ENCODE measurements around the gene MCCC1.
A peak's percentile ranks its signal among the peaks of the same experiment; 100 is the strongest.
"Not testable (repeated sequence)": the region's sequence is repeated elsewhere in the genome, so short reads cannot be mapped to it uniquely, and the experiment has no call there.

MCCC1 gene

DNA sequence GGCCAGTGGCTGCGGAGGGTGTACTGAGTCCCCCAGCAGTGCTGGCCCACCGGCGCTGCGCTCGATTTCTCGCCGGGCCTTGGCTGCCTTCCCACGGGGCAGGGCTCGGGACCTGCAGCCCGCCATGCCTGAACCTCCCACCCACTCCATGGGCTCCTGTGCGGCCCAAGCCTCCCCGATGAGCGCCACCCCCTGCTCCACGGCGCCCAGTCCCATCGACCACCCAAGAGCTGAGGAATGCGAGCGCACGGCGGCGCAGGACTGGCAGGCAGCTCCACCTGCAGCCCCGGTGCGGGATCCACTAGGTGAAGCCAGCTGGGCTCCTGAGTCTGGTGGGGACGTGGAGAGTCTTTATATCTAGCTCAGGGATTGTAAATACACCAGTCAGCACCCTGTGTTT, 1.7 kb upstream of the MCCC1 start:
- DNase-seq: not testable (repeated sequence)

DNA sequence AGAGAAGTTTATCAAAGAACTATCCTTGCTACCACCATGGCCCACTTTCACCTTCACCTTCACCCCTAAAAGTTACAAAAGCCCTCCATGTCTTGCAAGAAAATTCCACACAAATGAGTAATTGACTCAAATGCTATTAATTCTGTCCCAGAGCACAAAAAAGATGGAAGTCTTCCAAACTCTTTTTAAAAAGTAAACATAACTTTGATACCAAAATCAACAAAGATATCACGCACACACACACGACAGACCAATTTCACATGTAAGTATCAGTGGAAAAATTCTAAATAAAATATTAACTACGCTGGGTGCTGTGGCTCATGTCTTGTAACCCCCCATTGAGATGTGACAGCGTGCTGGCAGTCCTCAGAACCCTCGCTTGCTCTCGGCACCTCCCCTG, 1.1 kb upstream of the MCCC1 start:
- no peak for DNase-seq

DNA sequence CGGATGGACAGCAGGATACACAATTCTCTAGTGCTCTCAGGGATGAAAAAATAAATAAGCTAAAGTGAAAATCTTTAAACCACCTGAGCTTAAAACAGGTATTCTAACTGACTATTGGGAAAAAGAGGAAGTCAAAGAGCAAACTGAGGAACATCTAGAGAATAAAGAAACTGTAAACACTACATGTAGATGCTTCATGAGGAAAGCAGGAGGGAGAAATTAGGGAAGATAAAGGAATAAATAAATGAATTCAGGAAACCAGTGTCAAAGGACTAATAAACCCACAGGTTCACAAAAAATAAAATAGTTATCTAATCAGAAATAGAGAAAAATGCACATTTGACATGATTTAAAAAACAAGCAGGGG, 525 bp upstream of the MCCC1 start:
- DNase-seq: no peak

DNA sequence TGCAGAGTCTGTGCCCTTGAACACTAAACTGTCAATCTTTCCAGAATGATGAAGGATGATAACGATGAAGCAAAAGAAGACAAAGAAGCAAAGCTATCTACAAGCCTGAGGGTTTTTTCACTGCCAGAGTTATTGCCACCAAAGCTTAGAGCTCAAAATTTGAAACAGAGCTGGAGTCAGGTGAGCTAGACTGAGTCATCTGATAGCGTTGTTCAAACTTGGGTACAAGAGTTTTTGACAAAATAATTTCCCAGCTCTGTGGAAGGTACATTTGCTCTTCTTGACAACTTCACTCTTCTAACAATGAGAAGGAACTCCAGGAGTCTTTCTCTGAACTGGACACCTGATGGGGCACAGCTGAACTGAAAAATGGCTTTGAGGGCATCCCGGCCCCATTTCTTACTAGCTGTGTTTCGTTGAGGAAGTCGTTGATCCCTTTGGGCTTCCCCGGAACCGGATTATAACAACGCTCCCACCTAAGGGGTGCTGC, 715 bp downstream of the MCCC1 start:
- DNase-seq: no peak

DNA sequence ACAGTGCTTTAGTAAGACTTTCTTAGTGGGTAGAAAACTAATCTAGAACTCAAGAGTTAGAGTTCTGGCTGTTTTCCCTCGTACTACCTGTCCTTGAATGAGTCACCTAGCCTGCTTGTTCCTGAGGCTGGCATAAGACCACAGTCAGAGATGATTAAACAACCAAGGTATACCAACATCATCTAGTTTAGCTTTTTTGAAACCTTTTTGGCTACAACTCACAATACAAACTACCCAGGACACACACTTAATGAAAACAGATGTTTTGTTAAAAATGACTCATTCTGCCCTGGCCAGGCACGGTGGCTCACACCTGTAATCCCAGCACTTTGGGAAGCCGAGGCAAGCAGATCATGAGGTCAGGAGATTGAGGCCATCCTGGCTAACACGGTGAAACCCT, 4.6 kb downstream of the MCCC1 start:
- no peak for DNase-seq

DNA sequence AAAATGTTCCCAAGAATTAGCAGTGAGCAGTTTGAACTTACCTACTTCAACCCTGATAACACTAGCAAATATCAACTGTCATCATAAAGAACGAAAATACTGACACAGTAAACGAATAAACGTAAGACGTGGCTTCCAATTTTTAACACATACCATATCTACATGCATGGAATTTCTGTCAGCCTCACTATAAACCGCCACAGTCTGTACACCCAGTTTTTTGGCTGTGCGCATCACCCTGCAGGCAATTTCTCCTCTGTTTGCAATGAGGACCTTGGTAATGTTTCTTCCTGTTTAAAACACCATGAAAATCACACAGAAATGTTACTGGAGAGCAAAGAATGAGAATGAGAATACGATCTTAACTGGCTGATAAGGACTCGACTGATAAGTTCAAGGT, 7.0 kb downstream of the MCCC1 start:
- no peak for DNase-seq

DNA sequence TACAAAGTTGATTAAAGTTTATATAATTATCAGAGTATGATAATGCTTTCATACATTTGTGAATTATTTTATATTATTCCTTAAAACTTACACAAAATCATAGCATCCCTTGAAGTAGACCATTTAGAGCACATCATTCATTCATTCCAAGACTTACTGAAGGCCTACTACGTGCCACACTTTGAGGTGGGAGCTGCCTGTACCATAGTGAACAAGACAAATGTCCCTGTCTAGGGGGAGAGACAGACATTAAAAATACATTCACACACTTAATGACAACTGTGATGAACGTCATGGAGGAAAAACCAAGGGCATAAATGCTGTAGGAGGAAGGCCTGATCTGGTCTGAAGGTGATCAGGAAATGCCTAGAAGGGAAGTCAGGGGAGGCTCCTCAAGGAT, 12.1 kb downstream of the MCCC1 start:
- no peak for DNase-seq

DNA sequence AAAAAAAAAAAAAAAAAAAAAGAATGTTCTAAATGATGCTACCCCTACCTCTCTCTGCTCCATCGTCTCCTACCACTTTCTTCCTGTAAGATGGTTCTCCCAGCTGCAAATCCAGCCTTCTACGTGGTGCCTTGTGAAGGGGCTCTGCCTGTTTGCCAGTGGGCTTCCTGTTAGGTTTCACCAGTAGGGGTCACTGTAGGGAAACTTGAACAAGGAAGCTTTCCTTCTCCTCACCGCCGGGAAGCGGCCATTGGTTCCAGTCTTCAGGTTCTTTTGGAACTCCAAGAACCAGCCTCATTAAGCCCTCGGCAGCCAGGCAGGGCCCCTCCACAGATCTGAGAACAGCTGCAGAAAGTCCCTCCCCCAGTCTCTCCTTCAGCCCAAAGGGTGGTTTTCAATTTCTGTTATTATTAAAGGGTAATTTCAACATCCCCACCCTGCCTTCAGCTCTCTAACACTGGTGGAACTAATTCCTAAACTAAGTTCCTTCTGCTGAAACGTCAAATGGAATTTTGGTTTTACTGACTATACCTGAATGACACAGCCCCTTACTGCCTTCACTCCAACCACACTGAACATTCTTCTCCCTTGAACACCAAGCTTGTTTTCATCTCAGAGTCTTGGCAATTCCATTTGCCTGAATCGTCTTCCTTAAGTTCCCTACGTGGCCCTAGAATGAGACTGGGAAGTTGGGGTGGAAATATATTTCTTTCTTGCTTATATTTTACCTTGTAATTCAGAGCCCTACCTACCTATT, 13.5 kb downstream of the MCCC1 start:
- DNase-seq: peak; percentile 6 to 18

DNA sequence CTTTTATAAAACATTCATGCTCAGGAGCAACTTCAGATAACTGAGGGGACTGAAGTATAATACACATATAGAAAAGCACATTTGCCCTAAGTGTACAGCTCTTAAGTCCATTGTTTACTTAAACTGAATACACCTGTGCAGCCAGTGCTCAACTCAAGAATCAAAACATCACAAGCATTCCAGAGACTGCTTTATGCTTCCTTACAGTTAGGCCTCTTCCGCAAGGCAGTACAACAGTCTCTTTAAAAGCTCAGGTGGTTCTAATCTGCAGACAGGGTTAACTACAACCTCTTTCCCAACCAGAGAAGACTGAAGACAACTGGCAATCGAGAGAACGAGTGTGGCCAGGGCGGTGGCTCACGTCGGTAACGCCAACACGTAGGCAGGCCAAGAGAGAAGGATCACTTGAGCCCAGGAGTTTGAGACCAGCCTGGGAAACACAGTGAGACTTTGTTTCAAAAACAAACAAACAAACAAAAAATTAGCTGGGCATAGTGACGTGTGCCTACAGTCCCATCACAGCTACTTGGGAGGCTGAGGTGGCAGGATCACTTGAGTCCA, 16.9 kb downstream of the MCCC1 start:
- no peak for DNase-seq

DNA sequence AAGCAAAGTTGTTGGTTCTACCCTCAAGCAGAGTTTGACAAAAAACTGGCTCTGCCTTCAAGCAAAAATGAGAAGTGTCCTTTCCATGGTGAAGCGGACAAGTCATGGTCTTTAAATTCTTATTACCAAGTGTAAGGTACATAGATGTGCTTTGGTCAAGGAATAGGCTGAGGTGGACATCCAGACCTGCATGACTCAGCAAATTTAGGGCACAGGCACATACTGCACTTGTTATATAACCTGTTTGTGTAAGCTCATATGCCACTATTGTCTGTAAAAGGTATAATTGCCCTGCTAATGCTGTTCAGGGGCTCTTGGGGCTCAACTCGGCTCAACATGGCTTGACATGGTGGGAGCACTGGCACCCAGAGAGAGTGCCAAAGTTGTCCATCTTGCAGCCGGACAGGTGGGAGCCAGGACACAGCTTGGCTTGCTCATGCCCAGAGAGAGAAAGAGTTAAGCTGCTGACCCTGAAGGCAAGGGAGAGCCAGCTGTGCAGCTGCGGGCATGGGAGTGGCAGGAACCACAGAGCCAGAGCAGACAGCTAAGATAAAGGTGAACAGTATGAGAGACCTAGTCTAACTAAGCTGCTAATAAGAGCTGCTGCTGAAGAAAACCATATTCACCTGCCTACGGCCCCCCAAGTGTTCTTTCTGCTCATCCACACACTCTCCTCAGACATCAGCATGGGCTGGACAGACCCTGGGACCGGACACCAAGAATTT, 17.7 kb downstream of the MCCC1 start:
- no peak for DNase-seq

DNA sequence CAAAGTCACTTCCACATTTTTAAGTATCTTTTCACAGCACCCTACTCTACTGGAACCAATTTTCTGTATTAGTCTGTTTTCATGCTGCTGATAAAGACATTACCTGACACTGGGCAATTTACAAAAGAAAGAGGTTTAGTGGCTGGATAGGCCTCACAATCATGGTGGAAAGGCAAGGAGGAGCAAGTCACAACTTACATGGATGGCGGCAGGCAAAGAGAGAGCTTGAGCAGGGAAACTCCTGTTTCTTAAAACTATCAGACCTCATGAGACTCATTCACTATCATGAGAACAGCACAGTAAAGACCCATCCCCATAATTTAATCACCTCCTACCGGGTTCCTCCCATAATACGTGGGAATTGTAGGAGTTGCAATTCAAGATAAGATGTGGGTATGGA, 18.7 kb downstream of the MCCC1 start:
- DNase-seq: no peak

DNA sequence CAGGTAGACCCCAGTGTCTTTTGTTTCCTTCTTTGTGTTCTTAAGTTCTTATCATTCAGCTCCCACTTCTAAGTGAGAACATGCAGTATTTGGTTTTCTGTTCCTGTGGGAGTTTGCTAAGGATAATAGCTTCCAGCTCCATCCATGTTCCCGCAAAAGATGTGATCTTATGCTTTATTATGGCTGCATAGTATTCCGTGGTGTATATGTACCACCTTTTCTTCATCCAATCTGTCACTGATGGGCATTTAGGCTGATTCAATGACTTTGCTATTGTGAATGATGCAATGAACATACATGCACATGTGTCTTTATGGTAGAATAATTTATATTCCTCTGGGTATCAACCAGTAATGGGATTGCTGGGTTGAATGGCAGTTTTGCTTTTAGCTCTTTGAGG, 24.4 kb downstream of the MCCC1 start:
- no peak for DNase-seq

DNA sequence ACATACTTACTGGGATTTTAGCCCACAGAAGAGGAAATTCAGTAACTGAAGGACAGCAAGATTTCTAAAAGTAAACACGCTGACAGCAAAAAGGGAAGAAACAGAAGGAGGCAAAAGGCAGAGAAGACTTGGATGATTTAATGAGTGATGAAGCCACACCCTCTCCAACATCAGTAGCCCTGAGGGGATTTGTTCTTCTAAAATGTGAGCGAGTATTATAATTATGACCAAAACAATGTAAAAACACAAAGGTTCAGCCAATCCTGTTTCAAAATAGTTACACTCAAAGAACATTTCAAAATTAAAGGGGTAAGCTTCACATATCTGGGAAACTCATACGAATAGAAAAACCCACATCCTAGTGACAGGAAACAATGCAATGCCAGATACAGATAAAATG, 25.0 kb downstream of the MCCC1 start:
- peak; percentile 38 to 69 for DNase-seq

DNA sequence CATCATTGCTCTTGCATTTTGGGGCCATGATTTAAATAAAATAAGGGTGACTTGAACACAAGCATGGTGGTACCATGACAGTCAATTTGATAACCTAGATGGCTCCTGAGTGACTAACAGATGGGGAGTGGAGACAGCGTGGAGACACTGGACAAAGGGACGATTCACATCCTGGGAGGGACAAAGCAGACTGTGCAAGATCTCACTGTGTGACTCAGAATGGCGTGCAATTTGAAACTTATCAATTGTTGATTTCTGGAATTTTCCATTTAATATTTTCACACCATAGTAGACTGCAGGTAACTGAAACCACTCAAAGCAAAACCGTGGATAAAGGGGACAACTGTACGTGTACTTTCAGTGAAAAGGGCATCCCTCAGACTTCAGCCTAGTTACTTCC, 25.5 kb downstream of the MCCC1 start:
- DNase-seq: peak in 1 of 2 donors; percentile 15

DNA sequence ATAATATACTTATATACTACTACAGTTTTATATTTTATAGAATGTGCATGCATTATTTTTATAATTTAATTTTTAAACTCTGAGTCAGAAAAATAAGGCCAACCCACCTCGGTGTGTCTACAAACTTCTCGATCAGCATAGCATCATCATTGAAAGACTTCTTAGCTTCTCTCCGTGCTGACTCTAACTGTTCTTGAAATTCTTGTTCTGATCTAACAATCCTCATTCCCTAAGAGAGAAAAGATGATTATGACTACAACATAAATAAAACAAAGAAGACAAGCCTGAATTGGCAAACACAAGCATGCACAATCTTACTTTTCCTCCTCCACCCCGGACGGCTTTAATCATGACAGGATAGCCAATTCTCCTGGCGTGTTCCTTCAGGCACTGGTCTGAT, 28.4 kb downstream of the MCCC1 start:
- DNase-seq: no peak

DNA sequence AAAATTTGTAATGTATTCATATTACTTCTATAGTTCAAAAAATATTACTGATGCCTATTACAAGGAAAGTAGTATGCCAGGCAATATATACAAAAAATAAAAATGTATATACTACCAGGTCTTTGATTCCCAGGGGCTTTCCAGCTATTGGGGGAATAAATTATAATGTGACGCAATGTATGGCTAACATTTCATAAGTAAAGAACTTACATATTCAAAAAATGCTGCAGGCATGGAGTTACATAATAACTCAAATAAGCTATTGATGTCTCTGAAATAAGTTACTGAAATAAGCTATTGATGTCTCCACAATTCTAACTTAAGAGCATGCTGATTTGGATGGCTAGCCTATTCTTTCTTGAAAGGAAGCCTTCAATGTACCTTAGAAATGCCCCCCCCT, 30.2 kb downstream of the MCCC1 start:
- no peak for DNase-seq

DNA sequence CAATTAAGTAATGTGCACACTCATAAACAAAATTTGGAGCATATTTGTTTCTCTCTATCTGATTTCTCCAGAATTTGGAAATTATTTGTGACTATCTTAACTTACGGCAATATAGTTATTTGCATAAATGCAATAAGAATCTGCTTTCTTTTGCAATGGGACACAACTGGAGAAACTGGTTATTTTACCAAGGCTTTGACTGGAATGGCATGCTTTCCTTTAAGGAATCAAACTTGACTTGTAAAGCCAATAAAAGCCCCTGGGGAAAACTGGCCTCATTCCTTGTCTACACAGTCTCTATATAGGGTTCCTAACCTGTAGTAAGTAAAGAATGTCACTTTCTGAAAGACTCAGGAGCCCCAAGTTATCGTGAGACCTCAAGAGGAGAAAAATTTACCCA, 32.4 kb downstream of the MCCC1 start:
- DNase-seq: not testable (repeated sequence)

DNA sequence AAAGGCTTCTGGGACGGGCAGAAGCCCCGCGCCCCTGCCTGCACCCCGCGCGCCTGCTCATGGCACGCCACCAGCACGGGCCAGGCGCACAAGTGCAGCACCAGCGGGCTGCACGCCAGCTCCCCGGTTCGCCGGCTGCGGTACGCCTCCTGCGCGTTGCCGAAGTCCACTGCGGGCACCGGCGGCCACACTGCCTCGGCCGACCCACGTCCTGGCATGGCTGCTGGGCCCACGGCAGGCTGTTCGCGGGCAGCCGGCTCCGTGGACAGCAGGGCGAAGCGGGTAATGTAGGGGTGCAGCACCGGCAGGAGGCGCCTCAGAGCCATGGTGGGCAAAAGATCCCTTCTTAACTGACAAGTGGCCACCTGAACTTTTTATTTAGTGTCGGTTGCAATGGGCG, 34.8 kb downstream of the MCCC1 start:
- no peak for DNase-seq

DNA sequence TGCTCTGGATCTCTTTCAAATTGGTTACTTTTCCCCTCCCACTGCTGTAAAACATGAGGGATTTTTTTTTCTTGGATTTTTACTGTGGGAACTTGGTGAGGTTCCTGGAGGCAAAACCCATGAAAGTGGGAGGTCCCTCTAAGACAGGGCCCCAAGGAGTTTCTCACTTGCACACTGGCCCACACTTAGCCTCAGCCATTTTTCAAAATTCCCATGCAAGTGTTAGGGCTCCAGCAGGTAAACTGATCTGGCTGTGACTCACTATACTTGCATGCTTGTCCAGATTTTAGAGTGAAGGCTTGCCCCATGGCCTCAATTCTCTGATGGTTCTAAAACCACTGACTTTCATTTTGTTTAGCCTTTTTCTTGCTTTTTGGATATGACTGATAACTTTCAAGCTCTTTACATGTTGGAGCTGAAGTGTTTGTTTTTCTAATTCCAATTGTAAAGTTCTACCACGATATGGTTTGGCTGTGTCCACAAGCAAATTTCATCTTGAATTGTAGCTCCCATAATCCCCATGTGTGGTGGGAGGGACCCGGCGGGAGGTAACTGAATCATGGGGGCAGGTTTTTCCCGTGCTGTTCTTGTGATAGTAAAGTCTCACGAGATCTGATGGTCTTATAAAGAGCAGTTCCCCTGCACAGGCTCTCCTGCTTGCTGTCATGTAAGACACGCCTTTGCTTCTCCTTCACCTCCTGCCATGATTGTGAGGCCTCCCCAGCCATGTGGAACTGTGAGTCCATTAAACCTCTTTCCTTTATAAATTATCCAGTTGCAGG, 37.7 kb downstream of the MCCC1 start:
- DNase-seq: no peak

DNA sequence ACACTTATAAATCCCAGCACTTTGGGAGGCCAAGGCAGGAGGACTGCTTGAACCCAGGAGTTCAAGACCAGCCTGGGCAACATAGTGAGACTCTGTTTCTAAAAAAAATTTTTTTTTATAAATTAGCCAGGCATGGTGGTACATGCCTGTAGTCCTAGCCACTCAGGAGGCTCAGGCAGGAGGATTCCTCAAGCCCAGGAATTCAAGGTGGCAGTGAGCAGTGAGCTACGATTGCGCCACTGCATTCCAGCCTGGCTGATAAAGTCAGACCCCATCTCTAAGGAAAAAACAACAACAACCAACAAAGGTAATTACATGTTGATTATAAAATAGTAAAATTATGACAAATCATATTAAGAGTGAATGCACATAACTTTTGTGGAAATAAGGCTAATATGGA, 40.9 kb downstream of the MCCC1 start:
- DNase-seq: no peak

DNA sequence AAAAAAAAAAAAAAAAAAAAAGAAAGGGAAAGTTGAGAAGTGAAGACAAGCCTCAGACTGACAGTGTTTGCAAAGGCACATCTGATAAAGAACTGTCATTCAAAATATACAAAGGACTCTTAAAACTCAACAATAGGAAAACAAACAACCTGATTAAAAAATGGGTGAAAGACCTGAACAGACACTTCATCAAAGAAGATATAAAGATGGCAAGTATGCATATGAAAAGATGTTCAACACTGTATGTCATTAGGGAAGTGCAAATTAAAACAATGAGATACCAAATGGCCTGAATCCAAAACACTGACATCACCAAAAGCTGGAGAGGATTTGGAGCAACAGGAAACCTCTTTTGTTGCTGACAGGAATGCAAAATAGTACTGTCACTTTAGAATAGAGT, 48.6 kb downstream of the MCCC1 start:
- DNase-seq: no peak

DNA sequence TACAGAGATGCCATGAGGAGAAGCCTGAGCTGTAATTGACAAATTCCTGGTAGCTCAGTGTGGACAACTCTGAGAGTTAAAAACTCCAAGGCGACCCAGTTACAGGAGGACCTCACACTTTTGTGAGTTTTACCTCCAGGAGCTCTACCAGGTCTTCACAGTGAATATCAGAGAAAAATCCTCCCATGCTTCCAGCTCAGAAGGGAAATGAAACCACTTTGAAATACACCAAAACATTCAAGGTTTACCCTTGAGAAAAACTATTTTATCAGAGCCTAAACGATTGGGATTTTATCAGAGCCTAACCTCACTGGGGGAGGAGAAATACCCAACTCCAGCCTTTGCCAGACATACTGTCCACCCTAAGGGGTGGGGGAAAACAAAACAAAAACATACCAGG, 52.4 kb downstream of the MCCC1 start:
- no peak for DNase-seq

DNA sequence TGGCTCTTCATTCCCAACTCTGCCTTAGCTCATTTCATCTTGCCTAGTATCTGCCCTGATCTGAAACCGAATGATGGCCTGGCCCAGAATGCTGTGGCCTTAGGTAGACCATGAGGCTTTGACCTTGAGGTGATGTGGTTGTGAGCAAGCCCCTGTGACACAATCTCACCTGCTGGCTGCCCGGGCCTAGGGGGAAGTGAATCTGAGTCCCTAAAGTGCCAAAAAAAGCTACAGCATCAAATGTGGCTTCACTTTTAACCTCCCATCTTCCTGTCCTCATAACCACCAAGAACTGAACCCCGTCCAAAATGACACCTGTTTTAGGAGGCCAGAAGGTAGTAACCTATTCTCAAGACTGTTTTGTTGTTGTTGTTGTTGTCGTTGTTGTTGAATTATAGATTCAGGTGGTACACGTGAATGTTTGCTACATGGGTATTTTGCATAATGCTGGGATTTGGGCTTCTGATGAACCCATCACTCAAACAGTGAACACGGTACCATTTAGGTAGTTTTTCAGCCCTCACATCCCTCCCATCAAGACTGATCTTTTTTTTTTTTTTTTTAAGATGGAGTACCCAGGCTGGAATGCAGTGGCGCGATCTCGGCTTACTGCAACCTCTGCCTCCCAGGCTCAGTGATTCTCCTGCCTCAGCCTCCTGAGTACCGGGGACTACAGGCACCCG, 54.6 kb downstream of the MCCC1 start:
- no peak for DNase-seq
